GM21526 (cell line): ENCODE results near the gene ZFX.
A peak's percentile ranks its signal among the peaks of the same experiment; 100 is the strongest.
"Not testable (repeated sequence)": the region's sequence is repeated elsewhere in the genome, so short reads cannot be mapped to it uniquely, and the experiment has no call there.

Experiments used
- ATAC-seq: cut with Tn5 transposase; IDR thresholded peaks from one replicate; pipeline ENCODE4 v1.9.1; 2021; ENCODE audit warnings: moderate library complexity; ENCODE audit not compliant: unreplicated experiment, low FRiP score

The ZFX gene

GRCh38 chrX:24149351-24150050 lies at the start of gene ZFX:
Gene ZFX, plus strand, starts transcription at chrX:24149729. Its CDS starts 23,014 bp downstream, at chrX:24172743.
- ATAC-seq, result peak; percentile 38

- no peak for ATAC-seq
Observed at GRCh38 chrX:24100713-24101112, 48.8 kb upstream of the ZFX start.

- no peak for ATAC-seq
Observed at GRCh38 chrX:24110069-24110468, 39.5 kb upstream of the ZFX start.

GRCh38 chrX:24113181-24113580 lies 36.3 kb upstream of the ZFX start:
- no peak for ATAC-seq

- no peak for ATAC-seq
Observed at GRCh38 chrX:24117258-24117657, 32.3 kb upstream of the ZFX start.

- ATAC-seq, result no peak
Observed at GRCh38 chrX:24124244-24124799, 25.2 kb upstream of the ZFX start.

GRCh38 chrX:24125028-24125612 lies 24.4 kb upstream of the ZFX start:
- no peak for ATAC-seq

GRCh38 chrX:24131476-24131875 lies 18.1 kb upstream of the ZFX start:
- no peak for ATAC-seq

- ATAC-seq, result no peak
Observed at GRCh38 chrX:24133312-24133711, 16.2 kb upstream of the ZFX start.

- not testable (repeated sequence) for ATAC-seq
Observed at GRCh38 chrX:24135768-24136167, 13.8 kb upstream of the ZFX start.

- ATAC-seq, result no peak
Observed at GRCh38 chrX:24137192-24137591, 12.3 kb upstream of the ZFX start.

- ATAC-seq, result not testable (repeated sequence)
Observed at GRCh38 chrX:24143982-24144381, 5.5 kb upstream of the ZFX start.

- no peak for ATAC-seq
Observed at GRCh38 chrX:24144528-24144927, 5.0 kb upstream of the ZFX start.

GRCh38 chrX:24145303-24146186 lies 4.0 kb upstream of the ZFX start:
- ATAC-seq, result no peak

GRCh38 chrX:24146283-24146949 lies 3.1 kb upstream of the ZFX start:
- ATAC-seq, result no peak

GRCh38 chrX:24147165-24147564 lies 2.4 kb upstream of the ZFX start:
- ATAC-seq, result no peak

- no peak for ATAC-seq
Observed at GRCh38 chrX:24148121-24148520, 1.4 kb upstream of the ZFX start.

- no peak for ATAC-seq
Observed at GRCh38 chrX:24148535-24149350, 786 bp upstream of the ZFX start.

GRCh38 chrX:24150051-24150790 lies 692 bp downstream of the ZFX start:
- ATAC-seq, result peak; percentile 78
